A549 (cell line): ENCODE data around the gene GTPBP3. TPM values are rescaled to one million over a fixed set of nuclear protein-coding genes. Genes with fewer than 3 reads are reported as not detected.

ENCODE experiments used
- ATAC-seq, 2 experiments: fragments of 200-7000 bp in 1 of 2; fragments of >200 bp in 1 of 2; cut with Nextera tagmentation in 1 of 2; cut with Tn5 transposase in 1 of 2; 3 replicates each; pipeline versions ENCODE4 v1.8.0 to v1.9.1; 2018 to 2020; ENCODE audit warnings: mild to moderate bottlenecking in 1 of 2, moderate library complexity in 1 of 2
- CTCF ChIA-PET: fragments of 300-600 bp; sonication (Branson Sonifier 250); formaldehyde crosslinking; extraction: SDS; loops from one replicate; lab custom pipeline; 2021; ENCODE audit warnings: antibody characterized with exemption, inconsistent platforms; lab: Yijun Ruan, JAX
- POLR2A ChIA-PET: fragments of 350-600 bp; formaldehyde crosslinking; extraction: SDS; loops from one replicate; lab custom pipeline; 2021; ENCODE audit warnings: antibody characterized with exemption, inconsistent platforms; lab: Yijun Ruan, JAX
- DNase-seq, 2 experiments: peaks; one replicate each; pipeline versions ENCODE4 v3.0.0 to v3.0.0-alpha.2; 2011 to 2016; ENCODE audit warnings: low read depth in 1 of 2, low spot score in 1 of 2
- FAIRE-seq: peaks from 2 replicates; lab custom pipeline; 2011; peaks lifted over from hg19 to GRCh38; lab: Jason Lieb, UNC
- H3K27ac ChIP-seq, 2 experiments: fragments of >200 bp; sonication (Bioruptor Twin); formaldehyde crosslinking; 3 replicates each; pipeline ENCODE4 v1.5.1; 2016 to 2017
- H3K4me1 ChIP-seq: fragments of >200 bp; sonication (Bioruptor Twin); formaldehyde crosslinking; 3 replicates; pipeline ENCODE4 v1.6.1; 2016
- H3K4me2 ChIP-seq: fragments of >200 bp; sonication (Bioruptor Twin); formaldehyde crosslinking; 3 replicates; pipeline ENCODE4 v1.6.1; 2016
- H3K4me3 ChIP-seq: fragments of >200 bp; sonication (Bioruptor Twin); formaldehyde crosslinking; 3 replicates; pipeline ENCODE4 v1.5.1; 2016
- H3K9me3 ChIP-seq: fragments of >200 bp; sonication (Bioruptor Twin); formaldehyde crosslinking; 3 replicates; pipeline ENCODE4 v1.6.1; 2016
- CBX8 ChIP-seq: fragments of 200-600 bp; sonication (generic); IDR thresholded peaks from 2 replicates; pipeline ENCODE4 v1.6.1; 2016
- CHD2 ChIP-seq: fragments of 150-350 bp; IDR thresholded peaks from 2 replicates; pipeline ENCODE4 v1.6.1; 2014; ENCODE audit warnings: low read length; ENCODE audit not compliant: partially characterized antibody
- CHD4 ChIP-seq: fragments of 200-600 bp; sonication (generic); IDR thresholded peaks from 2 replicates; pipeline ENCODE4 v1.6.1; 2016; ENCODE audit warnings: antibody characterized with exemption, mild to moderate bottlenecking, borderline replicate concordance
- EHMT2 ChIP-seq: fragments of 200-600 bp; sonication (generic); IDR thresholded peaks from 2 replicates; pipeline ENCODE4 v1.6.1; 2016; ENCODE audit warnings: antibody characterized with exemption, low read depth, mild to moderate bottlenecking, moderate library complexity
- ESRRA ChIP-seq: fragments of 150-350 bp; IDR thresholded peaks from 2 replicates; pipeline ENCODE4 v1.6.1; 2014; ENCODE audit warnings: mild to moderate bottlenecking, low read length, borderline replicate concordance
- FOSB ChIP-seq: fragments of 250-450 bp; sonication (Bioruptor Pico); IDR thresholded peaks from 2 replicates; pipeline ENCODE4 v1.5.0; 2020; ENCODE audit warnings: mild to moderate bottlenecking, moderate library complexity
- FOSL2 ChIP-seq, 2 experiments: fragments of 450-650 bp in 1 of 2; fragments of >200 bp in 1 of 2; sonication (Bioruptor Twin) in 1 of 2; formaldehyde crosslinking; IDR thresholded peaks; 2 replicates each; pipeline versions ENCODE4 v1.5.0 to v1.6.1; 2016 to 2020; ENCODE audit warnings: mild to moderate bottlenecking in 1 of 2, moderate library complexity in 1 of 2
- HOXB5 ChIP-seq: fragments of 250-450 bp; sonication (Bioruptor Pico); IDR thresholded peaks from 2 replicates; pipeline ENCODE4 v1.5.0; 2020; ENCODE audit warnings: mild to moderate bottlenecking, moderate library complexity
- KDM5A ChIP-seq: fragments of 200-600 bp; sonication (generic); IDR thresholded peaks from 2 replicates; pipeline ENCODE4 v1.6.1; 2016; ENCODE audit warnings: antibody characterized with exemption, mild to moderate bottlenecking
- PHF8 ChIP-seq: fragments of 200-600 bp; sonication (generic); IDR thresholded peaks from 2 replicates; pipeline ENCODE4 v1.6.1; 2016; ENCODE audit warnings: low read depth, mild to moderate bottlenecking, antibody characterized with exemption, moderate library complexity, borderline replicate concordance
- ZC3H11A ChIP-seq: fragments of 450-650 bp; IDR thresholded peaks from 2 replicates; pipeline ENCODE4 v1.6.1; 2014; ENCODE audit warnings: antibody characterized with exemption, mild to moderate bottlenecking
- ZFP36 ChIP-seq: fragments of 450-650 bp; IDR thresholded peaks from 2 replicates; pipeline ENCODE4 v1.6.1; 2014; ENCODE audit warnings: borderline replicate concordance; ENCODE audit not compliant: partially characterized antibody
- WGBS: methylation state at CpG from one replicate; pipeline ENCODE4 v1.1.6; 2017; ENCODE audit errors: missing lambda C conversion rate; 5-methylcytosine and 5-hydroxymethylcytosine counted together
- polyA plus RNA-seq, 4 experiments: library from polyadenylated mRNA; depleted of rRNA in 3 of 4; stranded (reverse); fragments of >200 nt; fragmentation: RNase III in 1 of 4; extraction: RNeasy Plus Mini Kit Qiagen cat#74134 plus additional on column Dnase treatment in 1 of 4; gene quantifications; 2 replicates in 3 of 4; 3 replicates in 1 of 4; pipeline ENCODE4 v1.2.3, GENCODE V29; 2011 to 2017
- TF ChIP-seq, protein P1 (sequence below): fragments of 150-350 bp; IDR thresholded peaks from 2 replicates; pipeline ENCODE4 v1.6.1; 2014; ENCODE audit warnings: low read depth, mild to moderate bottlenecking, low read length
- TF ChIP-seq, protein P2 (sequence below): fragments of >200 bp; sonication (Bioruptor Twin); formaldehyde crosslinking; IDR thresholded peaks from 3 replicates; pipeline ENCODE4 v1.5.1; 2016
- TF ChIP-seq, protein P3 (sequence below): fragments of >200 bp; sonication (Bioruptor Twin); formaldehyde crosslinking; IDR thresholded peaks from 3 replicates; pipeline ENCODE4 v1.6.1; 2016
- TF ChIP-seq, protein P4 (sequence below): fragments of 250-450 bp; sonication (Bioruptor Pico); IDR thresholded peaks from 2 replicates; pipeline ENCODE4 v1.5.0; 2020; ENCODE audit warnings: low read depth, mild to moderate bottlenecking, moderate library complexity

The GTPBP3 gene
- polyA plus RNA-seq, 2 of the 4 experiments (the other 2 are of a cell fraction), result 10.6 to 19.3 TPM

DNA sequence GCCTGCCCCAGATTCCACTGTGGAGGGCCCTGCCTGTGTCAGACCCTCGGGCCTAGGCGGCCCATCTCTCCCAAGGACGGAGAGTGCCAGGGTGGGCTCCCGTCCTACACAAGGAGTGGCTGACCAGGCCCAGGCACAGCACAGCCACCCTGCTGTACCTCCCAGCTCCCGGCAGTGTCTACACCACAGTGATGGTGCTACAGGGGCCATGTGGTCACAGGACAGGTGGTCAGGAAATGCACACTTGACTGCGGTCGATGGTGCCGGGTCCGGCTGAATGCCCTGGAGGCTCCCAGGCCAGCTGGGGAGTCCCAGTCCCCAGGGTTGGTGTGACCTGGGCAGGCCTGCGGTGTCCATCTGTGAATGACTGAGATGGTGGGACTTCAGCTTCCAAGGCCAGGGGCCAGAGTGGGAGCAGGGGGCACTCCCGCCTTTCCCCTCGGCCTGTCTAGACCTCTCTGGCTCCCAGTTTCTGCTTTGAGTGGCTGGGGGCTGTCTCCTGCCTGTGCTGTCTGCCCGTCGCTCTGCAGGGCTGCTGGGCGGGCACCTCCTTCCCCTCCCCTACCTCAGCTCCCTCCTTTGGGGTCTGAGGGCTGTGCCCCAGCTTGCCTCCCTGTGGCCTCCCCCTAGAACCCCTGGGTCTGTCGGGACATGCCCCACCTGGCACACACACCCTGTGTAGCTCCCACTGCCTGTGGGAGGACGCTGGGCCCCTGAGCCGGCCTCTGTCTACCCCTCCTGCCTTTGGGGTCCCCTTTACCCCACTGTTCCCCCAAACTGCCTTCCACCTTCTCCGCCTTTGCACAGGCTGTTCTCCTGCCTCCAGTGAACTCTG is 15.5 kb upstream of the GTPBP3 start:
- CTCF ChIA-PET, result interaction anchor here (1.0 to 1.2 kb wide), 2 partner anchors 10 to 39 kb away, joined by 3 read pairs; no protein-coding TSS in a partner anchor

DNA sequence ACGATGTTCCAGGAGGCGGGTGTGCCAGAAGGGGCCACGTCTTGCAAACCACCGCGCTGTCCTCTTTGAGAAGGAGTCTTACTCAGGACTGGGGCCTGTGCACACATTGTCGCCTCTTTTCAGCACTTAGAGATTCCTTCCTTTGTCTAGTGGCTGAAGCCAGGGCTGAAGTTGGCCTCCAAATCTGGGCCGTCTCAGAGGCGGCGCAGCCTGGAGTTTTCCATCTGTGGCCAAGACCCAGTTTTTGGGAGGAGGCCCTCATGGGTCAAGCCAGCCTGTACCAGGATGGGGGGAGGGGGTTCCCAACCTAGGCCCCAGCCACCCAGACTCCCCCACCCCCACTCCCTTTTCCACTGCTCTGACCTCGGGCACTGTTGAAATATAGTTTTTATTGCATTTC is 14.5 kb upstream of the GTPBP3 start:
- CTCF ChIA-PET, result no interaction called here
- no peak for FAIRE-seq
- no peaks in the 10 kb centered on the region for H3K9me3 ChIP-seq
- no peak overlapping the region for H3K4me3 ChIP-seq
- H3K4me2 ChIP-seq, result no peak overlapping the region
- H3K4me1 ChIP-seq, result peaks cover 2% of the 10 kb centered on the region; the same call in 2 of the 3 replicates
- WGBS, result 87% methylated on average over 9 of the region's 10 CpGs
- no peak for ATAC-seq
- H3K27ac ChIP-seq, result no peak overlapping the region
- TF ChIP-seq HOXB5 (CRISPR knock-in tag), result no peak
- TF ChIP-seq ZC3H11A, result no peak
- no peak for TF ChIP-seq ESRRA
- no peak for TF ChIP-seq FOSB (CRISPR knock-in tag)
- TF ChIP-seq, protein P1, sequence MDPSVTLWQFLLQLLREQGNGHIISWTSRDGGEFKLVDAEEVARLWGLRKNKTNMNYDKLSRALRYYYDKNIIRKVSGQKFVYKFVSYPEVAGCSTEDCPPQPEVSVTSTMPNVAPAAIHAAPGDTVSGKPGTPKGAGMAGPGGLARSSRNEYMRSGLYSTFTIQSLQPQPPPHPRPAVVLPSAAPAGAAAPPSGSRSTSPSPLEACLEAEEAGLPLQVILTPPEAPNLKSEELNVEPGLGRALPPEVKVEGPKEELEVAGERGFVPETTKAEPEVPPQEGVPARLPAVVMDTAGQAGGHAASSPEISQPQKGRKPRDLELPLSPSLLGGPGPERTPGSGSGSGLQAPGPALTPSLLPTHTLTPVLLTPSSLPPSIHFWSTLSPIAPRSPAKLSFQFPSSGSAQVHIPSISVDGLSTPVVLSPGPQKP, result no peak
- no peak for TF ChIP-seq CBX8
- TF ChIP-seq ZFP36, result no peak
- TF ChIP-seq, protein P2, sequence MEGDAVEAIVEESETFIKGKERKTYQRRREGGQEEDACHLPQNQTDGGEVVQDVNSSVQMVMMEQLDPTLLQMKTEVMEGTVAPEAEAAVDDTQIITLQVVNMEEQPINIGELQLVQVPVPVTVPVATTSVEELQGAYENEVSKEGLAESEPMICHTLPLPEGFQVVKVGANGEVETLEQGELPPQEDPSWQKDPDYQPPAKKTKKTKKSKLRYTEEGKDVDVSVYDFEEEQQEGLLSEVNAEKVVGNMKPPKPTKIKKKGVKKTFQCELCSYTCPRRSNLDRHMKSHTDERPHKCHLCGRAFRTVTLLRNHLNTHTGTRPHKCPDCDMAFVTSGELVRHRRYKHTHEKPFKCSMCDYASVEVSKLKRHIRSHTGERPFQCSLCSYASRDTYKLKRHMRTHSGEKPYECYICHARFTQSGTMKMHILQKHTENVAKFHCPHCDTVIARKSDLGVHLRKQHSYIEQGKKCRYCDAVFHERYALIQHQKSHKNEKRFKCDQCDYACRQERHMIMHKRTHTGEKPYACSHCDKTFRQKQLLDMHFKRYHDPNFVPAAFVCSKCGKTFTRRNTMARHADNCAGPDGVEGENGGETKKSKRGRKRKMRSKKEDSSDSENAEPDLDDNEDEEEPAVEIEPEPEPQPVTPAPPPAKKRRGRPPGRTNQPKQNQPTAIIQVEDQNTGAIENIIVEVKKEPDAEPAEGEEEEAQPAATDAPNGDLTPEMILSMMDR, result no peak
- TF ChIP-seq PHF8, result no peak
- no peak for TF ChIP-seq EHMT2
- no peak for TF ChIP-seq CHD4
- no peak for DNase-seq
- POLR2A ChIA-PET, result no interaction called here

More for the DNA sequence above, 15.5 kb upstream of the GTPBP3 start:
- H3K4me1 ChIP-seq, result peaks cover 12% of the 10 kb centered on the region
- H3K9me3 ChIP-seq, result no peaks in the 10 kb centered on the region
- TF ChIP-seq FOSL2 (IDR thresholded peaks at IDR 0.05) (no peak), FOSL2 (CRISPR knock-in tag; IDR thresholded peaks at IDR 0.05) (no peak), ESRRA (no peak), FOSB (CRISPR knock-in tag) (no peak), ZFP36 (no peak), PHF8 (no peak), CHD2 (no peak), KDM5A (no peak)
- TF ChIP-seq, protein P3, sequence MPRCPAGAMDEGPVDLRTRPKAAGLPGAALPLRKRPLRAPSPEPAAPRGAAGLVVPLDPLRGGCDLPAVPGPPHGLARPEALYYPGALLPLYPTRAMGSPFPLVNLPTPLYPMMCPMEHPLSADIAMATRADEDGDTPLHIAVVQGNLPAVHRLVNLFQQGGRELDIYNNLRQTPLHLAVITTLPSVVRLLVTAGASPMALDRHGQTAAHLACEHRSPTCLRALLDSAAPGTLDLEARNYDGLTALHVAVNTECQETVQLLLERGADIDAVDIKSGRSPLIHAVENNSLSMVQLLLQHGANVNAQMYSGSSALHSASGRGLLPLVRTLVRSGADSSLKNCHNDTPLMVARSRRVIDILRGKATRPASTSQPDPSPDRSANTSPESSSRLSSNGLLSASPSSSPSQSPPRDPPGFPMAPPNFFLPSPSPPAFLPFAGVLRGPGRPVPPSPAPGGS, result no peak
- TF ChIP-seq, protein P4, sequence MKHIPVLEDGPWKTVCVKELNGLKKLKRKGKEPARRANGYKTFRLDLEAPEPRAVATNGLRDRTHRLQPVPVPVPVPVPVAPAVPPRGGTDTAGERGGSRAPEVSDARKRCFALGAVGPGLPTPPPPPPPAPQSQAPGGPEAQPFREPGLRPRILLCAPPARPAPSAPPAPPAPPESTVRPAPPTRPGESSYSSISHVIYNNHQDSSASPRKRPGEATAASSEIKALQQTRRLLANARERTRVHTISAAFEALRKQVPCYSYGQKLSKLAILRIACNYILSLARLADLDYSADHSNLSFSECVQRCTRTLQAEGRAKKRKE (CRISPR knock-in tag), result no peak
- POLR2A ChIA-PET, result no interaction called here
- FAIRE-seq (no peak), ATAC-seq (peak; percentile 9 to 23; a peak in 1 of 6 replicates), DNase-seq (no peak)
- 90% methylated on average over 6 of the region's 19 CpGs for WGBS
- H3K4me2 ChIP-seq, result no peak overlapping the region
- peak overlapping the region in 1 of 2 experiments; percentile 19; a peak in 2 of 6 replicates for H3K27ac ChIP-seq
- no peak overlapping the region for H3K4me3 ChIP-seq
